GM18520 (cell line): ENCODE data around the gene KBTBD3.
"Not testable (repeated sequence)": the region's sequence is repeated elsewhere in the genome, so short reads cannot be mapped to it uniquely, and the experiment has no call there.

Experiments
- ATAC-seq: cut with Tn5 transposase; IDR thresholded peaks from one replicate; pipeline ENCODE4 v1.9.1; 2021; ENCODE audit not compliant: unreplicated experiment

The KBTBD3 gene

DNA sequence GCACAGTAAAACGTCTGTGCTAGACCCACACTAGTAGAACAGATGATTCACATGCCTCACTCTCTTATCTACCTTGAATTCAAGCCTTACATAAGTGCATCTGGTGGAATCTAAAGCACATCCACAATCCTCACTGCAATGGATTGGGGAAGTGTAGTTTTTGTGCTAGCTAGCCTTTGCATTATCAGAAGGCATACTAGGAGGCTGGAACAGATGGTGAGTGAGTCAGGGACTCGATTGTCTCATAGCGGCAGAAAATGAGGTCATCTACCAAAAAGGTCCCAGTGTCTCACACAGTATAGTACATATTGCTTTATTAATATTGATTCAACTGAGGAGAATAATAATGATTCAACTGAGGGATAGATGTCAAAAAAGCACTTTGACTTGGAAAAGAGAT, 64.4 kb downstream of the KBTBD3 start:
- no peak for ATAC-seq

DNA sequence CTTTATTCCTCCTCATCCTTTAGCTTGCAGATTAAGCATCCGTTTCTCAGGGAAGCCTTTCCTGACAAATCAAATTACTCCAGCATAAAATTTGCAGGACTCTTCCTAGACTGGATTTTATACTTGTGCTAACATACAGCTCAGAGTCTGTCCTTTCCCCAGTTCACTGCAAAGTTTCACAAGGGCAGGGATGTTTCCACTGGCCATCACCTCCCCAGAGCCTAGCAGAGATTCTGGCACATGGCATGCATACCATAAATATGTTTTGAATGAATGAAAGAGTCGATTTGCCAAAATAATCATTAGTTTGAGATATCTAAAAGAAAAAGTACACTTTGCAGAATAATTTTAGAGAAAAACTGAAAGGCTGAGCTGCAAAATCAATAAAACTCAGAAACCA, 65.7 kb downstream of the KBTBD3 start:
- ATAC-seq: no peak

DNA sequence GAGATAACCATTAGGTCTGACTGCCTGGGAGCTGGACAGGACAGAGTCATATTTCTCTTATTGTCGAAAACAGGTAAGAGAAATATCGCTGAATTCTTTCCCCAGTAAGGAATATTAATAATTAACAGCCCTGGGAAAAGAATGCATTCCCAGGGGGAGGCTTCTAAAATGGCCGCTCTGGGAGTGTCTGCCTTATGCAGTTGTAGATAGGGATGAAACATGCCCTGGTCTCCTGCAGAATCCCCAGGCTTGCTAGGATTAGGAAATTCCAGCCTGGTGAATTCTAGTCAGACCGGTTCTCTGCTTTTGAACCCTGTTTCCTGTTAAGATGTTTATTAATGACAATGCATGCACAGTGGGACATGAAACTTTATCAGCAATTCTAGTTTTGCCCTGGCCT, 74.1 kb downstream of the KBTBD3 start:
- ATAC-seq: not testable (repeated sequence)

DNA sequence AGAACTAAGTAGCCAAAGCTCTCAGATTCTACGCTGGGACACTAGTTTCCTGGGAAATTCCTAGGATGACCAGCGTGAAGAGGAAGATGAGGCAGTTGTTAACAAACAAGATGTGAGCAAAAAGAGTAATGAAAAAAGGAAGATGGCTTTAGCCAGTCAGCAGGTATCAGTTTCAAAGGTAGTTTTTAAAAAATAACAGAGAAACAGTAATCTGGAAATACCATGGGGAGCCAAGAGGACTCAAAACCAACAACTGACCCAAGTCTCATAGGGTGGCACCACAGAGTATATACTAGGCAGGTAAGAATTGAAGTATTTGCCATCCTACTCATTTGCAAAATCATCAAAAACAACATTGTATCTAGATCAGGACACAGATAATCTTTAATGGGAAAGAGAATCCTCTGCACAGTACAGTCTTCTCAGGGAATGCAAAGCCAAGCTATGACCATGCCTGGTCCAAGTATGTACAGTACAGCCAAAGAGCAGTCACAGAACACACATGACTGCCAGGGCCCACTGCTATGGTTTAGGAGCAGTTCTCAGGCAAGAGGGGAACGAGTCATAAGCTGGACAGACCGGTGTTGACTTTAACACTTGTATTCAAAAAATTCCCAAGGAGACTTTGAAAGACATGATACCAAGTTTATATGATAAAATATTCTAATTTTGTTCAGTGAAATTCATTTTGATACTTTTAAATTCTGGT, 75.7 kb downstream of the KBTBD3 start:
- no peak for ATAC-seq
